HepG2 (cell line): Measurements from ENCODE around the gene ATG4B. TPM values are rescaled to one million over a fixed set of nuclear protein-coding genes. Genes with fewer than 3 reads are reported as not detected.

Experiments
- CC2D1A ChIP-seq: sonication (generic); formaldehyde crosslinking; IDR thresholded peaks from 2 replicates; pipeline ENCODE4 v1.8.1; 2023; ENCODE audit warnings: mild to moderate bottlenecking, missing genetic modification reagents
- GATAD1 ChIP-seq: IDR thresholded peaks from 2 replicates; pipeline ENCODE4 v1.6.1; 2016; ENCODE audit warnings: missing genetic modification reagents, missing compliant biosample characterization
- GZF1 ChIP-seq: sonication (generic); formaldehyde crosslinking; IDR thresholded peaks from 2 replicates; pipeline ENCODE4 v1.5.1; 2020; ENCODE audit warnings: mild to moderate bottlenecking, missing genetic modification reagents
- HNF4A ChIP-seq: sonication (generic); formaldehyde crosslinking; IDR thresholded peaks from 2 replicates; pipeline ENCODE4 v1.4.0; 2020; ENCODE audit warnings: missing genetic modification reagents
- KDM4B ChIP-seq: sonication (generic); formaldehyde crosslinking; IDR thresholded peaks from 2 replicates; pipeline ENCODE4 v1.4.0; 2020; ENCODE audit warnings: missing genetic modification reagents
- NFIB ChIP-seq: sonication (generic); formaldehyde crosslinking; IDR thresholded peaks from 2 replicates; pipeline ENCODE4 v1.9.0; 2021; ENCODE audit warnings: missing genetic modification reagents, mild to moderate bottlenecking, borderline replicate concordance
- RAD51 ChIP-seq: fragments of 450-650 bp; IDR thresholded peaks from 2 replicates; pipeline ENCODE4 v1.6.1; 2016; ENCODE audit warnings: borderline replicate concordance
- RBM39 ChIP-seq: fragments of 200-400 bp; formaldehyde crosslinking; IDR thresholded peaks from one replicate; pipeline ENCODE4 v1.6.1; 2018; ENCODE audit warnings: antibody characterized with exemption, mild to moderate bottlenecking, low read depth, low read length; ENCODE audit not compliant: poor library complexity, severe bottlenecking
- RFX1 ChIP-seq: fragments of 450-650 bp; IDR thresholded peaks from 2 replicates; pipeline ENCODE4 v1.6.1; 2017
- RXRB ChIP-seq: IDR thresholded peaks from 2 replicates; pipeline ENCODE4 v1.6.1; 2016; ENCODE audit warnings: borderline replicate concordance, missing genetic modification reagents, missing compliant biosample characterization
- SKI ChIP-seq: fragments of 450-650 bp; IDR thresholded peaks from one replicate; pipeline ENCODE4 v1.6.1; 2018; ENCODE audit warnings: mild to moderate bottlenecking; ENCODE audit not compliant: partially characterized antibody
- TAF1 ChIP-seq: sonication (generic); formaldehyde crosslinking; IDR thresholded peaks from 2 replicates; pipeline ENCODE4 v1.4.0; 2020; ENCODE audit warnings: missing genetic modification reagents
- ZFP62 ChIP-seq: sonication (generic); formaldehyde crosslinking; IDR thresholded peaks from 2 replicates; pipeline ENCODE4 v1.4.0; 2020; ENCODE audit warnings: missing genetic modification reagents
- ZNF337 ChIP-seq: sonication (generic); formaldehyde crosslinking; IDR thresholded peaks from 2 replicates; pipeline ENCODE4 v1.5.1; 2020; ENCODE audit warnings: missing genetic modification reagents, low read depth, mild to moderate bottlenecking, borderline replicate concordance
- ZNF343 ChIP-seq: sonication (generic); formaldehyde crosslinking; IDR thresholded peaks from 2 replicates; pipeline ENCODE4 v1.4.0; 2020; ENCODE audit warnings: mild to moderate bottlenecking, missing genetic modification reagents
- ZNF75D ChIP-seq: sonication (generic); formaldehyde crosslinking; IDR thresholded peaks from 2 replicates; pipeline ENCODE4 v1.8.1; 2023; ENCODE audit warnings: missing genetic modification reagents, mild to moderate bottlenecking, borderline replicate concordance
- polyA plus RNA-seq, 8 experiments: library from polyadenylated mRNA; depleted of rRNA in 3 of 8; stranded (reverse) in 7 of 8; unstranded in 1 of 8; fragments of >200 nt; fragmentation: Illumina TruSeq in 4 of 8; extraction: Trizol in 4 of 8; gene quantifications; 2 replicates each; pipeline versions ENCODE4 v1.2.1 to v1.2.3, GENCODE V29; 2011 to 2016; ENCODE audit warnings: low read depth in 4 of 8, missing spikeins in 1 of 8, mixed read lengths in 1 of 8; ENCODE audit not compliant: insufficient read depth in 1 of 8
- total RNA-seq, 5 experiments: library from RNA; depleted of rRNA; stranded (reverse); fragments of >200 nt; fragmentation: Illumina TruSeq; extraction: Trizol; gene quantifications; 2 replicates each; pipeline ENCODE4 v1.2.3, GENCODE V29; 2016; ENCODE audit warnings: low read depth in 1 of 5
- TF ChIP-seq, protein P1 (sequence below): fragments of 450-650 bp; IDR thresholded peaks from 2 replicates; pipeline ENCODE4 v1.6.1; 2017; ENCODE audit warnings: mild to moderate bottlenecking
- TF ChIP-seq, protein P2 (sequence below): sonication (generic); formaldehyde crosslinking; IDR thresholded peaks from 2 replicates; pipeline ENCODE4 v1.5.0; 2020; ENCODE audit warnings: mild to moderate bottlenecking, missing genetic modification reagents
- TF ChIP-seq, protein P3 (sequence below): sonication (generic); formaldehyde crosslinking; IDR thresholded peaks from 2 replicates; pipeline ENCODE4 v1.9.0; 2022; ENCODE audit warnings: missing genetic modification reagents, mild to moderate bottlenecking, borderline replicate concordance
- TF ChIP-seq, protein P4 (sequence below): sonication (generic); formaldehyde crosslinking; IDR thresholded peaks from 2 replicates; pipeline ENCODE4 v1.8.0; 2022; ENCODE audit warnings: missing genetic modification reagents, low read depth, mild to moderate bottlenecking, borderline replicate concordance

ATG4B gene
- total and polyA plus RNA-seq, 2 of the 13 experiments (the other 11 are each of a cell fraction or from before 2014, with no cell fraction given): 95.5 to 239 TPM

DNA sequence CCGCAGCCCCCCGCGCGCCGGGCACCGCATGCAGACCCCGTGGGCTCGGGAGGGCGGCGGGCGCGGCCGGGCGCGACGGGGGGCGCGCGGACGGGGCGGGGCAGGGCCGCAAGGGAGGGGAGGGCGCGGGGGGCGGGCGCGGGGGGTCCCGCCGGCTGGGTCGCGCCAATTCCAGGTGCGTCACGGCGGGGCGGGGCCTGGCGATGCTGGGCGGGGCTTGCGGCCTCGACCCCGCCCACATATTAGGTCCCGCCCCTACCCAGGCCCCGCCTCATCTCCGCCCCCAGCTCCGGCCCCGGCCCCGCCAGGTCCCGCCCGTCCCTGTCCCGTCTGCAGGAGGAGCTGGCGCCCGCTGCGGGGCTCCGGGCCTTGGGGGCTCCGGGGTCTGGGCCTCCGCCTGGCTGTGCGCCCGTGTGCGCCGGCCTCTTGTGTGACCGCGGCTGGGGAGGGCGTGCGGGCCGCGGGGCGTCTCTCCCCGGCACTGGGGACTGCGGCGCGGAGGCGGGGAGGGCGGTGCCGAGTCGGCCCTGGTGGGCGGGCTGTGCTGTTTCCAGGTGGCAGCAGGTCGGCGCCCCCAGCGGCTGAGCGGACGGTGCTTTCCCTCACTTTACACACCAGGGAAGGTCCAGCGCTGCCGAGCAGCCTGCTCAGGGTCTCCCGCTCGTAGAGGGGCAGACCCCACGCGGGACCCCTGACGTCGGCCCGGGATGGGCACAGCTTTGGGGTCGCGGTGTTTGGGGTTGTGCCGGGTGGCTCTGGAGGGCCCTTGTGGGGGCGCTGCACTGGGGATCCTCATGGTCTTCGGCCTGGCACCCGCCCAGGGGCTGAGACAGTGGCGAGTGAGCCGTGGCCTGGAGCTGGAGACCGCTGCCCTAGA, 64.9 kb downstream of the ATG4B start (continued):
- TF ChIP-seq, protein P1, sequence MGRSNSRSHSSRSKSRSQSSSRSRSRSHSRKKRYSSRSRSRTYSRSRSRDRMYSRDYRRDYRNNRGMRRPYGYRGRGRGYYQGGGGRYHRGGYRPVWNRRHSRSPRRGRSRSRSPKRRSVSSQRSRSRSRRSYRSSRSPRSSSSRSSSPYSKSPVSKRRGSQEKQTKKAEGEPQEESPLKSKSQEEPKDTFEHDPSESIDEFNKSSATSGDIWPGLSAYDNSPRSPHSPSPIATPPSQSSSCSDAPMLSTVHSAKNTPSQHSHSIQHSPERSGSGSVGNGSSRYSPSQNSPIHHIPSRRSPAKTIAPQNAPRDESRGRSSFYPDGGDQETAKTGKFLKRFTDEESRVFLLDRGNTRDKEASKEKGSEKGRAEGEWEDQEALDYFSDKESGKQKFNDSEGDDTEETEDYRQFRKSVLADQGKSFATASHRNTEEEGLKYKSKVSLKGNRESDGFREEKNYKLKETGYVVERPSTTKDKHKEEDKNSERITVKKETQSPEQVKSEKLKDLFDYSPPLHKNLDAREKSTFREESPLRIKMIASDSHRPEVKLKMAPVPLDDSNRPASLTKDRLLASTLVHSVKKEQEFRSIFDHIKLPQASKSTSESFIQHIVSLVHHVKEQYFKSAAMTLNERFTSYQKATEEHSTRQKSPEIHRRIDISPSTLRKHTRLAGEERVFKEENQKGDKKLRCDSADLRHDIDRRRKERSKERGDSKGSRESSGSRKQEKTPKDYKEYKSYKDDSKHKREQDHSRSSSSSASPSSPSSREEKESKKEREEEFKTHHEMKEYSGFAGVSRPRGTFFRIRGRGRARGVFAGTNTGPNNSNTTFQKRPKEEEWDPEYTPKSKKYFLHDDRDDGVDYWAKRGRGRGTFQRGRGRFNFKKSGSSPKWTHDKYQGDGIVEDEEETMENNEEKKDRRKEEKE: no peak
- TF ChIP-seq RAD51 (no peak), ZNF337 (CRISPR knock-in tag) (no peak), SKI (peak; percentile 67), CC2D1A (CRISPR knock-in tag) (no peak), HNF4A (CRISPR knock-in tag) (no peak), RBM39 (no peak), TAF1 (CRISPR knock-in tag) (peak; percentile 51; the same call in 1 of the 2 replicates), GATAD1 (CRISPR knock-in tag) (peak; percentile 51; the same call in 1 of the 2 replicates), NFIB (CRISPR knock-in tag) (peak; percentile 40; the same call in 1 of the 2 replicates), ZNF75D (CRISPR knock-in tag) (no peak), ZFP62 (no peak), RXRB (CRISPR knock-in tag) (0 out of 2 replicates have a peak, but pooled peaks have one; percentile 21), GZF1 (peak; percentile 68; the same call in 1 of the 2 replicates), RFX1 (no peak), ZNF343 (no peak), KDM4B (CRISPR knock-in tag) (0 out of 2 replicates have a peak, but pooled peaks have one; percentile 33)
- TF ChIP-seq, protein P2, sequence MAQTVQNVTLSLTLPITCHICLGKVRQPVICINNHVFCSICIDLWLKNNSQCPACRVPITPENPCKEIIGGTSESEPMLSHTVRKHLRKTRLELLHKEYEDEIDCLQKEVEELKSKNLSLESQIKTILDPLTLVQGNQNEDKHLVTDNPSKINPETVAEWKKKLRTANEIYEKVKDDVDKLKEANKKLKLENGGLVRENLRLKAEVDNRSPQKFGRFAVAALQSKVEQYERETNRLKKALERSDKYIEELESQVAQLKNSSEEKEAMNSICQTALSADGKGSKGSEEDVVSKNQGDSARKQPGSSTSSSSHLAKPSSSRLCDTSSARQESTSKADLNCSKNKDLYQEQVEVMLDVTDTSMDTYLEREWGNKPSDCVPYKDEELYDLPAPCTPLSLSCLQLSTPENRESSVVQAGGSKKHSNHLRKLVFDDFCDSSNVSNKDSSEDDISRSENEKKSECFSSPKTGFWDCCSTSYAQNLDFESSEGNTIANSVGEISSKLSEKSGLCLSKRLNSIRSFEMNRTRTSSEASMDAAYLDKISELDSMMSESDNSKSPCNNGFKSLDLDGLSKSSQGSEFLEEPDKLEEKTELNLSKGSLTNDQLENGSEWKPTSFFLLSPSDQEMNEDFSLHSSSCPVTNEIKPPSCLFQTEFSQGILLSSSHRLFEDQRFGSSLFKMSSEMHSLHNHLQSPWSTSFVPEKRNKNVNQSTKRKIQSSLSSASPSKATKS (CRISPR knock-in tag): no peak
- TF ChIP-seq, protein P3, sequence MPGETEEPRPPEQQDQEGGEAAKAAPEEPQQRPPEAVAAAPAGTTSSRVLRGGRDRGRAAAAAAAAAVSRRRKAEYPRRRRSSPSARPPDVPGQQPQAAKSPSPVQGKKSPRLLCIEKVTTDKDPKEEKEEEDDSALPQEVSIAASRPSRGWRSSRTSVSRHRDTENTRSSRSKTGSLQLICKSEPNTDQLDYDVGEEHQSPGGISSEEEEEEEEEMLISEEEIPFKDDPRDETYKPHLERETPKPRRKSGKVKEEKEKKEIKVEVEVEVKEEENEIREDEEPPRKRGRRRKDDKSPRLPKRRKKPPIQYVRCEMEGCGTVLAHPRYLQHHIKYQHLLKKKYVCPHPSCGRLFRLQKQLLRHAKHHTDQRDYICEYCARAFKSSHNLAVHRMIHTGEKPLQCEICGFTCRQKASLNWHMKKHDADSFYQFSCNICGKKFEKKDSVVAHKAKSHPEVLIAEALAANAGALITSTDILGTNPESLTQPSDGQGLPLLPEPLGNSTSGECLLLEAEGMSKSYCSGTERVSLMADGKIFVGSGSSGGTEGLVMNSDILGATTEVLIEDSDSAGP: peak; percentile 70; the same call in 1 of the 2 replicates
- TF ChIP-seq, protein P4, sequence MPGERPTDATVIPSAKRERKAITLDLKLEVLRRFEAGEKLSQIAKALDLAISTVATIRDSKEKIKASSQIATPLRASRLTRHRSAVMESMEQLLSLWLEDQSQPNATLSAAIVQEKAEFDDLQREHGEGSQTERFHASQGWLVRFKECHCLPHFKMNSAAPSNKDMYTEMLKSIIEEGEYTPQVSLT (CRISPR knock-in tag): no peak
